ENCODE results near the gene ADAMTS10. TPM values are rescaled to one million over a fixed set of nuclear protein-coding genes. Genes with fewer than 3 reads are reported as not detected.

Gene ADAMTS10
- total and polyA plus RNA-seq, 2 donors (not counting 3 experiments of a cell fraction or from before 2014, with no cell fraction given): 15.8 to 17.4 TPM

DNA sequence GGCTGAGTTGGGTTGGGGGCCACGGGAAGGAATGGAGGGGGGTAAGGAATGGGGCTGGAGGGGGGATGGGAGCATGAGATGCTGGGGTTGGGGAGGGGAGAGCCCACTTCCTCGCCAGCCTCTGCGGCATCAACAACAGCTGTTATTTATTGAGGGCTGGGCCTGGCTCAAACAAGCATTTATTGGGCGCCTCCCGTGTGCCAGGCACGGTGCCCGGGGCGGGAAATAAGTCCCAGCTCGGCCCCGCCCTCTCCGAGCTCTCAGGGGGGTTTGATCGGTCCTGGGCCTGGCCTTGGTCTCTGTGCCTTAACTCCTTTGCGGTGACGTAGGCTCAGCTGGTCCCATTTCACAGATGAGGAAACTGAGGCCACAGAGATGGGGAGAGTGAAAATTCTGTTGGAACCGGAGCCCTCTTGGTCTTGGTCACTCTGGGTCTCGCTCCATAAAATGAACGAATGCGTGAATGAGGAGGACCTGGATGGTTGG lies 919 bp upstream of the ADAMTS10 start:
- no peak overlapping the region for H3K4me3 ChIP-seq (replicated peaks in 1 of 3; ENCODE audit: insufficient read depth in 1 of 3, low read depth in 1 of 3, low read length in 3 of 3)
- peaks cover 9% of the 10 kb centered on the region for H3K4me1 ChIP-seq (ENCODE audit: control insufficient read depth, extremely low read depth, insufficient read depth, low read length)
- FAIRE-seq (no peak), DNase-seq (ENCODE audit: low read depth, low spot score) (no peak)
- no peak overlapping the region for H2AFZ ChIP-seq (ENCODE audit: low read depth, low read length)
- no peak overlapping the region for H3K4me2 ChIP-seq (ENCODE audit: insufficient read depth, low read length)
- no TSS peak for BruUV-seq (replicated peaks)
- TF ChIP-seq FOS (IDR thresholded peaks at IDR 0.05; ENCODE audit: borderline replicate concordance, insufficient read depth, low read length) (no peak), EZH2 (IDR thresholded peaks at IDR 0.05; ENCODE audit: borderline replicate concordance, low read depth, low read length, severe bottlenecking) (no peak), POLR2AphosphoS5 (IDR thresholded peaks at IDR 0.05; ENCODE audit: insufficient read depth, low read depth, low read length) (no peak), MYC (IDR thresholded peaks at IDR 0.05; ENCODE audit: low read depth, low read length) (no peak), POLR2A (IDR thresholded peaks at IDR 0.05; ENCODE audit: low read depth, low read length) (no peak), JUN (IDR thresholded peaks at IDR 0.05; ENCODE audit: borderline replicate concordance, insufficient read depth, insufficient read length, low read depth) (no peak), MAX (IDR thresholded peaks at IDR 0.05; ENCODE audit: insufficient read depth, insufficient read length) (no peak), GATA2 (IDR thresholded peaks at IDR 0.05; ENCODE audit: insufficient read depth, insufficient read length, low read depth, low read length) (no peak)
- TF ChIP-seq, protein P1, sequence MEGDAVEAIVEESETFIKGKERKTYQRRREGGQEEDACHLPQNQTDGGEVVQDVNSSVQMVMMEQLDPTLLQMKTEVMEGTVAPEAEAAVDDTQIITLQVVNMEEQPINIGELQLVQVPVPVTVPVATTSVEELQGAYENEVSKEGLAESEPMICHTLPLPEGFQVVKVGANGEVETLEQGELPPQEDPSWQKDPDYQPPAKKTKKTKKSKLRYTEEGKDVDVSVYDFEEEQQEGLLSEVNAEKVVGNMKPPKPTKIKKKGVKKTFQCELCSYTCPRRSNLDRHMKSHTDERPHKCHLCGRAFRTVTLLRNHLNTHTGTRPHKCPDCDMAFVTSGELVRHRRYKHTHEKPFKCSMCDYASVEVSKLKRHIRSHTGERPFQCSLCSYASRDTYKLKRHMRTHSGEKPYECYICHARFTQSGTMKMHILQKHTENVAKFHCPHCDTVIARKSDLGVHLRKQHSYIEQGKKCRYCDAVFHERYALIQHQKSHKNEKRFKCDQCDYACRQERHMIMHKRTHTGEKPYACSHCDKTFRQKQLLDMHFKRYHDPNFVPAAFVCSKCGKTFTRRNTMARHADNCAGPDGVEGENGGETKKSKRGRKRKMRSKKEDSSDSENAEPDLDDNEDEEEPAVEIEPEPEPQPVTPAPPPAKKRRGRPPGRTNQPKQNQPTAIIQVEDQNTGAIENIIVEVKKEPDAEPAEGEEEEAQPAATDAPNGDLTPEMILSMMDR (IDR thresholded peaks at IDR 0.05; ENCODE audit: extremely low read depth in 1 of 2, insufficient read depth in 1 of 2, low read depth in 1 of 2, low read length in 2 of 2): no peak
- H3K27ac ChIP-seq (ENCODE audit: insufficient read depth, low read depth, low read length): no peak overlapping the region
- dilution Hi-C loops (cut with MboI; ENCODE audit: extremely low pct_ligation_motif_present, low sequenced_read_pairs) (no loop called here), intact Hi-C loops (cut with micrococcal nuclease) (no loop called here)
- POLR2A ChIA-PET: no interaction called here
- H3K36me3 ChIP-seq (ENCODE audit: control insufficient read depth in 2 of 2, extremely low read depth in 1 of 2, insufficient read depth in 2 of 2, low read length in 2 of 2): no peaks in the 10 kb centered on the region
- H3K79me2 ChIP-seq (ENCODE audit: control insufficient read depth, insufficient read depth, low read length): no peaks in the 10 kb centered on the region
- no peaks in the 10 kb centered on the region for H3K9me3 ChIP-seq (replicated peaks; ENCODE audit: control insufficient read depth, insufficient read depth, low read length)
- H3K27me3 ChIP-seq (ENCODE audit: control insufficient read depth in 2 of 2, insufficient read depth in 2 of 2, low read length in 2 of 2): no peaks in the 10 kb centered on the region
- no peaks in the 10 kb centered on the region for H3K9me1 ChIP-seq (replicated peaks; ENCODE audit: control insufficient read depth, extremely low read depth, insufficient read depth, low read length)
- H4K20me1 ChIP-seq (replicated peaks; ENCODE audit: control insufficient read depth, extremely low read depth, insufficient read depth, low read length): no peaks in the 10 kb centered on the region
- H3K9ac ChIP-seq (replicated peaks; ENCODE audit: extremely low read depth, insufficient read depth, low read length): no peak overlapping the region
- CTCF ChIA-PET: interaction anchor here (2.6 kb wide), 1 partner anchor 30 kb away, joined by 12 read pairs; no protein-coding TSS in a partner anchor

Data from endothelial cell of umbilical vein (primary cell).